GOT3 (cell line): ENCODE results near the gene UPK1B.
"Not testable (repeated sequence)": the region's sequence is repeated elsewhere in the genome, so short reads cannot be mapped to it uniquely, and the experiment has no call there.

Source experiments
- DNase-seq: peaks from one replicate; lab custom pipeline; 2025; ENCODE audit warnings: mixed read lengths; lab: John Stamatoyannopoulos, UW

UPK1B gene

DNA sequence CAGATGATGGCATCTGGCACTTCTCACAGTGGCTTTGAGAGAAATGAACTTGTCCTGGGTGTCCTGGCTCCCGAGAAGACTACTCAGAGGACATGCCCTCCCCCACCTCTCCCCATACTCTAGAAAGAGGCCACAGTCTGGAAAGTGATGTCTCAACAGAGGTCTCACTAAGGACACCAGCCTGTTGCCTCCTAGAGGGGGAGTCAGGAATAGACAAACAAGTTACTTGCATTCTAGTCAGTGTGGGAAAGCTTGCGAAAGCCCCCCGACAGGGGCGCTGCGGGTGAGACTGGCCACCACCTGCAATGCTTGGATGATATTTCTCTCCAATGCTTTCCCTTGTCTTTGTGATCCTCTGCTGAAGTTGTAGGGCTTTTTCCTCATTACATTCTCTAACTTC lies 50.1 kb downstream of the UPK1B start:
- no peak for DNase-seq

DNA sequence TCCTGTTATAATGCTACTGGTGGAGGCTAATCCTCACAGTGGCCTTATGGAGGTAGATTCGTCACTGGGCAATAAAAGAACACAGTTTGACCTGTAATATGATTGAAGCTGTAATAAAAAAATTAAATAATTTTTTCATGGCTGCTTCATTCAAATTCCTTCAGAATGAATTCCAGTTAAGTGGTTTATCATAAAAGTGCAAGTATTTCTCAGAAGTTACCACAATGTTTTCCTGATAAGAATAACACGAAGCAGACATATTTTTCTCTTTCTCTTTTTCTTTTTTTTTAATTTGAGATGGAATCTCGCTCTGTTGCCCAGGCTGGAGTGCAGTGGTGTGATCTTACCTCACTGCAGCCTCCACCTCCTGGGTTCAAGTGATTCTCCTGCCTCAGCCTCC lies 51.7 kb downstream of the UPK1B start:
- DNase-seq, result no peak

DNA sequence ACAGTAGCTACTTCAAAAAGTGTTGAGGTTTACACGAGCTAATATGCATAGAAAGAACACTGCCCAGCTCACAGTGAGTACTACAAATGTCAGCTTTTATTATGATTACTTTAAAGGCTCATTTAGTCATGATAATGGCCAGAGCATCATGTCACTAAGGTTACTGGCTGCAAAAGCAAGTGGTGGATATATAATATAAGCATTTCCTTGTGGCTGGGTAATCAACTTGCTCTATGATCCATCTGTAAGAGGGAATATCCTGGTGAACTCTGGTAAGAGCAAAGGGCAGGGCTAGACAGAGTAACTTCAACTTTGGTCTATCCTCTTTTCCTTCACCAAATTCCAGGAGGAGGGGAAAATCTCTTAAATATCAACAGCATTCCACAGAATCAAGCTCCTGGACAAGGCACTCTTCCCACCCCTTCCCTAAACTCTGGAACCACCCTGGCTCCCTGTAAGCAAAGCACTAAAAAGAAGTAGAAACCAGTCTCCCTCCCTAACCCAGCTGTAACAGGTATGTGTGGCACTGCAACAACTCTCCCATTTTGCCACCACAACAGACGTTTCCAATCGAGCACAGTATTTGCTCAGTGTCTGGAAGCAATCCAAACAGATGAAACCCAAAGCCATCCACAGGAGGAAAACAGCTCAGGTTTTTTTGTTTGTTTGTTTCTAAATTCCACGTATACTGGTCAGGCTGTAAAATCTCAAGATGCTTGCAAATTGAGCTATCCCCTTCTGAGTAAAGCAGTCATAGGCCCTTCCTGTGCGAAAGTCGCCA lies 53.9 kb downstream of the UPK1B start:
- no peak for DNase-seq

DNA sequence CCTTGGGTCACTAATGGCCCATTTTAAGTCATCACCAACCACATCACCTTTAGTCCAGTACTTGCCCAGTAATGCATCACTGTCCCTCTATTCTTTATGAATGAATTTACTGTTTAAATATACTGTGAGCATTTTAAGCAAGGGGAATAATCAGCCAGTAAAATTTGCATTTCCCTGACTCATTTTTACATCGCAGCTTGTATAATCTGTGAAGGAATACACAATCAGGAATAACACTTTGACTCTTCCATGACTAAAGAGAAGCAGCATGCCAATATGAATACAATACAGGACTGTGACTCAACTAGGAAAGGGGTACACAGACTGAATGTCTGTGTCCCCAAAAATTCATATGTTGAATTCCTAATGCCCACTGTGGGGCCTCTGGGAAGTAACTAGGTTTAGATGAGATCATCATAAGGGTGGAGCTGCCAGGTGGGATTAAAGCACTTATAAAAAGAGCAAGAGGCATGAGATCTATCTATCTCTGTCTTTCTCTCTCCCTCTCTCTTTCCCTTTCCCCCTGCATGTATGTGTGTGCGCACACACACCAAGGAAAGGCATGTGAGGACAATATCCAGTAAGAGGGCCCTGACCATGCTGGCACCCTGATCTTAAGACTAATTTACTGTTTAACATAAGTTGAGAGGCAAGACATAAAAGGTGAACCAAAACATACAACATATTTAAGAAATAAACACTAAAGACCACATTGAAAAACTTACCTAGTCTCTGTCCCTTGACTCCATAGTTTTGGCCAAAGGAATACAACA lies 55.2 kb downstream of the UPK1B start:
- no peak for DNase-seq

DNA sequence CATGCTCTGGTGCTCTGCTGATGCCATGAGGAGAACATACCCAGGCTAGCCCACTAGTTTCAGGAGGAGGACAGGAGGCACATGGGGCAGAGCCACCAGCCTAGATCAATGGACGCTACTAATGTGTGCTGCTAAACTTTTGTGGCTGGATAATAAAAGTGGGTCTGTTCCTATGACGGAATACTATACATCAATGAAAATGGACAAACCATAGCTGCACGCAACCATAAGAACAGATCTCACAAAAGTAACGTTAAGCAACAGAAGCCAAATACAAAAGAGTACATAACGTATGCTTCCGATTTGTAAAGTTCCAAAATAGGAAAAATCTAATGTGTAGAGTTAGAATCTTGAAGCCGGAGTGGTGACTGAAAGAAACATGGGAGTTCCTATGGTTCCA lies 55.8 kb downstream of the UPK1B start:
- no peak for DNase-seq

DNA sequence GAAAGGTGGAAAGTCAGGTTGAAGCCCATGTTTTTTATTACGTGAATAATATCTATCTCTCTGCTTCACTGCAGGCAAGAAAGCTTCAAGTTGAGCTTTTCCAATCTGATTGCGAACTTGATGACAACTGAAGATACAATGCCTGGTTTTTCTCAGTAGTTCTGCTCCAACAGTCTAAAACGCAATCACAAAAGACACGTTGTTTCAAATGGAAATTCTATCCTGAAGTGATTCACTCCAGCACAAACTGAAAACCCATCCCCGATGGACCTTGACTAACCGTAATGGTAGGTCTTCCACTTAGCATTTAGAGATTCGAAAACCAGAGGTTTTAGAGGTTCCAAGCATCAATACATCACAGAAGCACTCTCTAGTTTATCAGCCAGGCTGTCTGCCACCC lies 56.7 kb downstream of the UPK1B start:
- no peak for DNase-seq

DNA sequence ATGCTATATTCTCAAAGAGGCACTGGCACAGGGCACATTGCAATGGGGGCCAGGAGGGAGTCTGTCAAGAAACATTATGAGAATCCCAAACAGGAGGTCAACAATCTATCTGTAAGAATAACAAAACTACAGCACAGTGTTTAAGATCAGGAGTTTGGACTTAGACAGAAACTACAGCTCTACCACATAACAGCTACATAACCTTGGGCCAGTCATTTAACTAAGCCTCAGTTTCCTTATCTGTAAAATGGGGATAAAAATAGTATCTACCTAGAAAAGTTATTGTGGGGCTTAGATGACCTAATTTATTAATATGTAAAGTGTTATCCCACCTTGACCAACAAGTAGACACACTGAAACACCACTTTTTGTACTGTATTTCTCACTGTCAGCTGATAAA lies 57.3 kb downstream of the UPK1B start:
- DNase-seq, result no peak

DNA sequence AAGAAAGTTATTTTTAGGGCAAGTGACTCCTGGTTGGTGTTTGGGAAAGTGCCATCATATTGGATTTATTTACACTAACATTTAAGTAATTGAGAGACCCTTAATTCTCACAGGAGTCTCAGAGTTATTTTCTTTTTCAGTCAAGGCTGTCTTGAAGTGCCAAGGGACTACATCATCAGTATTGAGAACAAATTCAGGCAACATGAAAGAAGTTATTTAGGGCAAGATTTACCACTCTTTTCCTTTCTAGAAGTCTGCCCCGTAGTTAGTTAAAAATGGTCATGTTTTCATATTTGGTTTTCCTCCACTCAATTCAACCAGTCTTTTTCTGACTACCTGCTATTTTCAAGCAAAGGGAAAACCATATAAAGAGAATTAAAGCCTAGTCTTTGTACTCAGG lies 61.2 kb downstream of the UPK1B start:
- DNase-seq, result no peak

DNA sequence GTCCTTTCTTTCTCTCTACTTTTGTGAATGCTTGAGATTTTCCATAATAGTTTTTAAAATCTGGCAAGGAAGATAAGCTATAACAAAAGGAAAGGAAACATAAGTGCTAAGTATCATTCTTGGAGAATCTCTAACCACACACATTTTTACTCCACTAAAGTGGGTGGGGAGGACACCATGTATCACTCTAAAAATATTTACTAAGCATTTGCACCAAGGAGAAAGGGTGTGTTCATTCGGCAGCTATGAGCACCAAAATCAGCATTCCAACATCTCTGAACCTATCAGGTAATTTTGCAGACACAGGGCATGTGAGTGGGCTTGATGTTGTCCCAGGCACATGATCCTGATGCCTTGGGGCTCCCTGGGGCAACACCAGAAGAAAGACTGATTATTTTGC lies 61.8 kb downstream of the UPK1B start:
- no peak for DNase-seq

DNA sequence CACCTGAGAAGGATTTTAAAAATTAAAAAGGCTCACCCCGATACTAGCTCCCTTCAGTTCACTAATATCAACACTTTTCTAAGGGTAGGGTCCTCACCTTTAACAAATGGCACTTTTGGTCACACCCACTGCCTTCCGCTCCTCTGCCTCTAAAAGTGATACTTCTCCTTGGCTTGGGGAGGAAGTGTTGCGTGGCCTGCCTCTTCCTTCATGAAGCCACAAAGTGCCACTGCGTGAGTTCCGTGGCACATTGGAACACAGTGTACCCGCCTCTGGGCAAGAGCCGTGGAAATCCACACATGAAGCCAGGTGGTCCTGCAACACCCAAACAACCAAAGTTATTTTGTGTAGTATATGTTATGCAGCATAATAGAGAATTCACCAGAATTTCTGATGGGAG lies 63.4 kb downstream of the UPK1B start:
- DNase-seq, result no peak

DNA sequence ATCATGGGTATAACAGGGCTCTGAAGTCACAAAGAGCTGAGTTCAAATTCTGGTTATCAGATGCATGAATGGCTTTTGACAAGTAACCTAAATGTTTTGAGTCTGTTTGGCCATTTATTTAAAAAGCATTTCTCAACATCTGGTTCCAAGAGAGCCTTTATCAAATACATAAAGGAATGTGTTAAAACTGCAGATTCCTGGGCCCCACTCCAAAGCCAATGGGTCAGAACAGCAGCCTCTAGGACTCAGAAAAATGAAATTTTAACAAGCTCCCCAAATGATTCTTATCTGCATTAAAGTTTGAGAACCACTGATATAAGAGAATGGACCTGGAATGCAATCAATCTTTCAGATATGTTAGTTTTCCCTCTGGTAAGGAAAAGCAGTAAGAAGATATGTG lies 63.9 kb downstream of the UPK1B start:
- DNase-seq, result no peak

DNA sequence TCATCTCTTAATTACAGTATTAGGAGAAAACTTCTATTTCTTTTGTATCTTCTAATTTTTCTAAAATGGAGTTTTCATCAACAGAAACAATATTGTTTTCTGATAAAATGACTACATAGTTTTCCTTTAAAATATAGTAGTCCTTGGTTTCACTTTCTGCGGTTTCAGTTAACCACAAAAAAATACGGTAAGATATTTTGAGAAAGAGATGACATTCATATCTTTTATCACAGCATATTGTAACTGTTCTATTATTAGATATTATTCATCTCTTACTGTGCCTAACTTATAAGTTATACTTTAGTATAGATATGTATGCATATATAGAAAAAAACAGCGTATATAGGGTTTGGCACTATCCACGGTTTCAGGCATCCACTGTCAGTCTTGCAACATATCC lies 65.0 kb downstream of the UPK1B start:
- DNase-seq, result no peak

DNA sequence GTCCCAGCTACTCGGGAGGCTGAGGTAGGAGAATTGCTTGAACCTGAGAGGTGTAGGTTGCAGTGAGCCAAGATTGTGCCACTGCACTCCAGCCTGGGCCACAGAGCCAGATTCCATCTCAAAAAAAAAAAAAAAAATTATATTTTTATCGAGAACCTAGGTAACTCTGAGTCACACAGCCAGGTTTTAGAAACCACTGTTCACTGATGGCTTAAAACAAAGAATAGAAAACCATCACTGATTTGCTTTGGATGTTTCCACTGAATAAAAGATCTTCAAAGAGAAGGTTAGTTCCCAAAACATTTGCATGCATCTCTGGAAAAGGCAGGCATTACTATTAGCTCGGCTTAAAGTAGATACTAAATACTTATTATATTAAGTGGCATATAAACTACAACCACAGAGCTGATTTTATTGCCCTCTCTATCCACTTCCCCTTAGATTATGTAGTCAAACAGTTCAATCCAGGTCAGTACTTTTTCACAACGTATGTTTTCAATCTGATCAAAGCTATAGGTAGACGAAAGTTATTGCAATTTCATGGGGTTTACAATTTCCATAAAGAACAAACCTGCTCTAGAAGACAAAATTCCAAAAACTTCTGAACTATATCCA lies 65.9 kb downstream of the UPK1B start:
- no peak for DNase-seq

DNA sequence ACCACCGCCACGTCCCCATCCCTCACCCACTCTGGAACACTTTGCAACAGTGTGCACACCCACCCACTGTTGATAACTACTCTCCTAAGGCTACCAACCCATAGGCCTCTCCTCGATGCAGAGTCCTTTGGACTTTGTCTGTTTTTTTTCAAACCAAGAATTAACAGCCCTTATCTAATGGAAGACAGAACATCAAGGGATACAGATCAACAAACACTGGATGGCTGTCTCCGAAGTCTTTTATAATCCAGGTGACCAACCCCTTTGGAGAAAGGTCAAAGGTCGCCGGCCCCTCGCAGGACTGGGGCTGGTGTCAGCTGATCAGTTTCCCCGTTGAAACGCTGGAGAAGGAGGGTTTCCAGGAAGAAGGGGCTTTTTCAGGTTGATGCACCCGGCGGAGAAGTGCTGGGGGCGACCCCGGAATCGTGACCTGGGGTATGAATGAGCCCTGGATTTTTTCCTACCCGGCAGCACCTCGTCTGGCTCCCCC lies 66.7 kb downstream of the UPK1B start:
- no peak for DNase-seq

DNA sequence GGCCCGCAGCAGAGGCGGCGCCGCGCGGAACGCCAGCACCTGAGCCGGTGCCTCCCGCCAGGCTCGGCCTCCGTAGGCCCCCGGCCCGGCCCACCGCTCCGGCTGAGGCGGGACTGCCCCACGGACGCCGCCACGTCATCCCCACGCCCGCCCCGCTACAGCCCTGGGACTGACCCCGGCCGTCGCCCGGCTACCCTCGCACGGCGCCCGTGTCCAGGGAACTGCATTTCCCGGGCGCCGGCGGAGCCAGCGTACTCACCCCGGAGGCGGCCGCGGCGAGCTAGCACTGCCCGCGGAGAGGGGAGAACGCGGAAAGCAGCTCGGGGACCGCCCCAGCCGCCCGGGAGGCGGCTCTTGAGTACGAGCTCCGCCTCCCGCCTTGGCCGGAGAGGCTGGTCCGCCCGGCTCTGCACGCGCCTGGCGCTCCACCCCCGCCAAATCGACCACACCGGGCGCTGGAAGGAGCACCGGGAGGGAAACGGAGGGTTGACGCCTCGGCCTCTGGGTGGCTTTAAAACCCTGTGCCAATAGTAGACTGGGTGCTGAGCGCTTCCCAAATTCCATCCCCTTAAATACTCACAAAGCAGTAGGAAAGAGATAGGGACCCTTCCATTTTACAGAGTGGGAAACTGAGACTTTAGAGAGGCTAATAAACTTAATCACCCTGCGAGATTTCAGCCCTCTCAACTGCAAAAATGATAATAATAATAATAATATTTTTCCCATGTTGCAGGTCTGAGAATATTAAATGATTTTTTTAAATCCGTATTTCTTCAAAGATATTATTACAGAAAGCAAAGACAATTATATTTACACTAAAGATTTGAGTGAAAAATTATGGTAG lies 67.4 kb downstream of the UPK1B start, which contains the start of gene B4GALT4:
TSS of gene B4GALT4 (minus strand) at position 288 of the 844 bp plus-strand sequence. CDS start 10,779 bp downstream, outside the sequence.
- peak; percentile 59 for DNase-seq

DNA sequence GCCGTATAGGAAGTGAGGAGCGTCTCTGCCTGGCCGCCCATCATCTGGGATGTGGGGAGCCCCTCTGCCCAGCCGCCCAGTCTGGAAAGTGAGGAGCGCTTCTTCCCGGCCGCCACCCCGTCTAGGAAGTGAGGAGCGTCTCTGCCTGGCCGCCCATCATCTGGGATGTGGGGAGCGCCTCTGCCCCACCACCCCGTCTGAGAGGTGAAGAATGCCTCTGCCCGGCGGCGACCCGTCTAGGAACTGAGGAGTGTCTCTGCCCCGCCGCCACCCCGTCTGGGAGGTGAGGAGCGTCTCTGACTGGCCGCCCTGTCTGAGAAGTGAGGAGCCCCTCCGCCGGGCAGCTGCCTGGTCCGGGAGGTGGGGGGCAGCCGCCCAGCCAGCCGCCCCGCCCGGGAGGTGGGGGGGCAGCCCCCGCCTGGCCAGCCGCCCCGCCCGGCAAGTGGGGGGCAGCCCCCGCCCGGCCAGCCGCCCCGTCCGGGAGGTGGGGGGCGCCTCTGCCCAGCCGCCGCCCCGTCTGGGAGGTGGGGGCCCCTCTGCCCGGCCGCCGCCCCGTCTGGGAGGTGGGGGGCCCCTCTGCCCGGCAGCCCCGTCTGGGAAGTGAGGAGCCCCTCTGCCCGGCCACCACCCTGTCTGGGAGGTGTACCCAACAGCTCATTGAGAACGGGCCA lies 69.1 kb downstream of the UPK1B start:
- DNase-seq, result not testable (repeated sequence)

DNA sequence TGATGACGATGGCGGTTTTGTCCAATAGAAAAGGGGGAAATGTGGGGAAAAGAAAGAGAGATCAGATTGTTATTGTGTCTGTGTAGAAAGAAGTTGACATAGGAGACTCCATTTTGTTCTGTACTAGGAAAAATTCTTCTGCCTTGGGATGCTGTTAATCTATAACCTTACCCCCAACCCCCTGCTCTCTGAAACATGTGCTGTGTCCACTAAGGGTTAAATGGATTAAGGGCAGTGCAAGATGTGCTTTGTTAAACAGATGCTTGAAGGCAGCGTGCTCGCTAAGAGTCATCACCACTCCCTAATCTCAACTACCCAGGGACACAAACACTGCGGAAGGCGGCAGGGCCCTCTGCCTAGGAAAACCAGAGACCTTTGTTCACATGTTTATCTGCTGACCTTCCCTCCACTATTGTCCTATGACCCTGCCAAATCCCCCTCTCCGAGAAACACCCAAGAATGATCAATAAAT lies 69.7 kb downstream of the UPK1B start:
- DNase-seq, result not testable (repeated sequence)

DNA sequence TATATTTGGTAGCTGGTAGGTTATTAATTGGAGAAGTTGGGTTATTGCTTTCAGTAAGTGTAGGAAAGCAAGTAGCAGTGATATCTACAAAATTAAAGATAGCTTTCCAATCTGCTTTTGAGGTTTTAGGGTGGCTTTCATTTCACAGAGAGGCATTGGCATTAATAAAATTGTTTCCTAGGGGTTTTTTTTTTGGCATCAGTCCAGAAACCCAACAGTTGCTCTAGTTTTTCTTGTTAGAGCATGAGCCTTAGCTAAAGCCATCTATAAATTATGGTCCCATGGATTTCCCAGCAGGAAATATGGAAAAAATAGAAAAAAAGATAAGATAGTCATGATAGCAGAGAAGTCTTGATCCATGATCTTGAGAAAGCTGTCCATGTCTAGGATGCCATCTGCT lies 70.3 kb downstream of the UPK1B start:
- DNase-seq, result no peak

DNA sequence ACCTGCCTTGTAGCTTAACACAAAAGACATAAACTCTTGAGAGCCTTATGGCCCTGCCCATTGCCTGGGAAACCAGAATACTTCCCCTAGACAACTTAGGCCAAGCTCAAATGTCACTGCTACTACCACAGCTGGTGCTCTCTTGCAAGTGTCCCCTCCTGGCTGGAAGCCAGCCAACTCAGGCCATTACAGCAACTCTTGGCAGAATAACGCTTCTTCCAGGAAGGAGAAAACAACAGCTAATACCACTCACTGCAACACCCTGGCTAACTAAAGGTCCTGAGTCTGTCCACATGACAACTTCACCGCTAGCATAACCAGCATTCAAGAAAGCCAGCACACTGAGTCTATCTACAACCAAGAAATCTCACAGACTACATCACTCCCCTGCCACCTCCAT lies 72.4 kb downstream of the UPK1B start:
- DNase-seq, result no peak
